Mesenchymal stem cell (in vitro differentiated cells and primary cell): Measurements from ENCODE around the gene SH3PXD2A.
A peak's percentile ranks its signal among the peaks of the same experiment; 100 is the strongest.

Experiments used
- DNase-seq: peaks from one replicate; pipeline ENCODE4 v3.0.0-alpha.2; 2013
- H2AFZ ChIP-seq: one replicate; pipeline ENCODE4 v1.6.1; 2013; ENCODE audit warnings: low read depth, mild to moderate bottlenecking, control low read depth, inconsistent platforms, low read length, moderate library complexity
- H2AK5ac ChIP-seq: 2 replicates; pipeline ENCODE4 v1.6.1; 2013; ENCODE audit warnings: low read length, moderate library complexity, mild to moderate bottlenecking, inconsistent platforms; ENCODE audit not compliant: severe bottlenecking
- H2BK120ac ChIP-seq: one replicate; pipeline ENCODE4 v1.6.1; 2013; ENCODE audit warnings: low read depth, mild to moderate bottlenecking, inconsistent platforms, low read length, moderate library complexity
- H2BK12ac ChIP-seq, 2 experiments: one replicate each; pipeline ENCODE4 v1.6.1; 2013; ENCODE audit warnings: inconsistent platforms in 2 of 2, low read length in 2 of 2, mild to moderate bottlenecking in 2 of 2, moderate library complexity in 2 of 2, control low read depth in 1 of 2
- H2BK15ac ChIP-seq: one replicate; pipeline ENCODE4 v1.6.1; 2013; ENCODE audit warnings: mild to moderate bottlenecking, low read depth, inconsistent platforms; ENCODE audit not compliant: poor library complexity, severe bottlenecking
- H2BK5ac ChIP-seq: 2 replicates; pipeline ENCODE4 v1.6.1; 2013; ENCODE audit warnings: low read depth, mild to moderate bottlenecking, low read length, control low read depth, inconsistent platforms; ENCODE audit not compliant: poor library complexity, severe bottlenecking
- H3K14ac ChIP-seq, 2 experiments: one replicate each; pipeline ENCODE4 v1.6.1; 2013; ENCODE audit warnings: inconsistent platforms in 2 of 2, low read length in 2 of 2, control low read depth in 1 of 2, mild to moderate bottlenecking in 1 of 2, moderate library complexity in 1 of 2
- H3K18ac ChIP-seq, 2 experiments: one replicate each; pipeline ENCODE4 v1.6.1; 2013; ENCODE audit warnings: inconsistent platforms in 2 of 2, low read length in 2 of 2, control low read depth in 1 of 2, low read depth in 1 of 2, mild to moderate bottlenecking in 1 of 2
- H3K23ac ChIP-seq, 2 experiments: one replicate each; pipeline ENCODE4 v1.6.1; 2013; ENCODE audit warnings: inconsistent platforms in 2 of 2, low read length in 2 of 2, mild to moderate bottlenecking in 2 of 2, moderate library complexity in 2 of 2, control low read depth in 1 of 2
- H3K27ac ChIP-seq: 2 replicates; pipeline ENCODE4 v1.5.1; 2013; ENCODE audit warnings: mild to moderate bottlenecking, moderate library complexity, low read length, control low read depth, inconsistent platforms; ENCODE audit not compliant: poor library complexity, severe bottlenecking
- H3K27me3 ChIP-seq, 2 experiments: 2 replicates each; pipeline versions ENCODE4 v1.6.1 to v1.7.0; 2013; ENCODE audit warnings: low read length in 2 of 2, mild to moderate bottlenecking in 2 of 2, moderate library complexity in 2 of 2, control low read depth in 1 of 2, inconsistent platforms in 1 of 2; ENCODE audit not compliant: control insufficient read depth in 1 of 2, insufficient read depth in 1 of 2
- H3K36me3 ChIP-seq, 2 experiments: 2 replicates each; pipeline versions ENCODE4 v1.6.1 to v1.7.0; 2013; ENCODE audit warnings: low read length in 2 of 2, control low read depth in 1 of 2, inconsistent platforms in 1 of 2, low read depth in 1 of 2, mild to moderate bottlenecking in 1 of 2; ENCODE audit not compliant: insufficient read depth in 2 of 2, control insufficient read depth in 1 of 2
- H3K4ac ChIP-seq, 2 experiments: one replicate each; pipeline ENCODE4 v1.6.1; 2013; ENCODE audit warnings: inconsistent platforms in 2 of 2, low read length in 2 of 2, mild to moderate bottlenecking in 2 of 2, moderate library complexity in 2 of 2, control low read depth in 1 of 2, low read depth in 1 of 2
- H3K4me1 ChIP-seq: 2 replicates; pipeline ENCODE4 v1.6.1; 2013; ENCODE audit warnings: low read depth, low read length, control low read depth; ENCODE audit not compliant: control insufficient read depth, insufficient read depth
- H3K4me2 ChIP-seq: 2 replicates; pipeline ENCODE4 v1.6.1; 2013; ENCODE audit warnings: low read length, mild to moderate bottlenecking, inconsistent platforms; ENCODE audit not compliant: poor library complexity, severe bottlenecking
- H3K4me3 ChIP-seq, 2 experiments: 2 replicates each; pipeline versions ENCODE4 v1.5.1 to v1.7.0; 2013; ENCODE audit warnings: low read length in 2 of 2, mild to moderate bottlenecking in 2 of 2, control low read depth in 1 of 2, low read depth in 1 of 2; ENCODE audit not compliant: insufficient read depth in 1 of 2
- H3K79me1 ChIP-seq: replicated peaks from 2 replicates; pipeline ENCODE4 v1.6.1; 2013; ENCODE audit warnings: mild to moderate bottlenecking, control low read depth, low read length, inconsistent platforms; ENCODE audit not compliant: poor library complexity, severe bottlenecking
- H3K9ac ChIP-seq: 2 replicates; pipeline ENCODE4 v1.7.0; 2013; ENCODE audit warnings: mild to moderate bottlenecking, low read length, moderate library complexity
- H3K9me3 ChIP-seq: 2 replicates; pipeline ENCODE4 v1.7.0; 2013; ENCODE audit warnings: mild to moderate bottlenecking, low read length; ENCODE audit not compliant: control insufficient read depth
- H4K8ac ChIP-seq: one replicate; pipeline ENCODE4 v1.6.1; 2013; ENCODE audit warnings: inconsistent platforms, mild to moderate bottlenecking, low read length, moderate library complexity
- H4K91ac ChIP-seq: one replicate; pipeline ENCODE4 v1.6.1; 2013; ENCODE audit warnings: mild to moderate bottlenecking, low read length, inconsistent platforms
- WGBS: methylation state at CpG from one replicate; pipeline ENCODE4 v1.1.7; 2013; ENCODE audit warnings: mixed read lengths; 5-methylcytosine and 5-hydroxymethylcytosine counted together

Gene SH3PXD2A

DNA sequence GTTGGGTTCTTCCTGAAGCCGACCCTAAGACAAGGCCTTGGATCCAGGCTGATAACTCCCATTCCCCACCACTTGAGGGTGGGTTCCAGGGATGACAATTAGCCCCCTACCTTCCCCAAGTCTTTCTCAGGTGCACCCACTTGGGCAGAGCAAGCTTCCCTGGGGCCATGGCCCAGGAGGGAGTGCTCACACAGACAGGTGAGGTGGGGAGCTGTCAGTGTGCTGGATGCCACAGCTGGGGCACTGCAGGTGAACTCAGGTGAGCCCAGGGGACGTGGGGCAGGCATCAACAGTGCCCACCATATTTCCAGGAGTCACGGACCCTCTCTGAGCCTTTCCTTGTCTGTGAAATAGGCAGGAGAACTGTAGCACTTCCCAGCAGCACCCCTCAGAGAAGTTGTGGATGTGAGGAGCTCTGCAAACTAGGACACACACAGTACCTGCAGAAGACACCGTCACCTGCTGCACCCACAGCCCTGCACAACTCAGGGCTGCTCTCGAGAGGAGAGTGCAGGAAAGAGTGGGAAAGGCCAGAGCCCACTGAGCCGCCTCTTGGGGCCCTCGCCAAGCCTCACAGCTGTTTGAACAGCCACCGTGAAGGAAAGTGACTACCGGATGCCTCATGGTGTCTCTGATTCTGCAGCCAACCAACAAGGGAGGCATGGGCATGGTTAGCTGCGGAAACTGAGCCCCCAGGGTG is 17.9 kb downstream of the SH3PXD2A start:
- Histone ChIP-seq H3K9me3 (no peaks in the 10 kb centered on the region), H3K36me3 (no peaks in the 10 kb centered on the region), H3K9ac (no peak overlapping the region), H3K79me1 (peaks cover 6% of the 10 kb centered on the region), H3K4ac (no peak overlapping the region), H3K23ac (no peak overlapping the region), H2BK15ac (no peak overlapping the region), H2AK5ac (no peak overlapping the region), H3K27me3 (peaks cover 0 to 10% of the 10 kb centered on the region in 2 experiments), H3K4me1 (peaks cover 3% of the 10 kb centered on the region), H2BK5ac (no peak overlapping the region), H4K91ac (peak overlapping the region; percentile 10), H2AFZ (no peak overlapping the region), H3K4me2 (no peak overlapping the region), H3K18ac (no peak overlapping the region), H3K4me3 (no peak overlapping the region), H2BK120ac (no peak overlapping the region), H2BK12ac (no peak overlapping the region), H3K14ac (no peak overlapping the region), H4K8ac (no peak overlapping the region), H3K27ac (no peak overlapping the region)
- WGBS = 84% methylated on average over 10 of the region's 10 CpGs
- DNase-seq = no peak

DNA sequence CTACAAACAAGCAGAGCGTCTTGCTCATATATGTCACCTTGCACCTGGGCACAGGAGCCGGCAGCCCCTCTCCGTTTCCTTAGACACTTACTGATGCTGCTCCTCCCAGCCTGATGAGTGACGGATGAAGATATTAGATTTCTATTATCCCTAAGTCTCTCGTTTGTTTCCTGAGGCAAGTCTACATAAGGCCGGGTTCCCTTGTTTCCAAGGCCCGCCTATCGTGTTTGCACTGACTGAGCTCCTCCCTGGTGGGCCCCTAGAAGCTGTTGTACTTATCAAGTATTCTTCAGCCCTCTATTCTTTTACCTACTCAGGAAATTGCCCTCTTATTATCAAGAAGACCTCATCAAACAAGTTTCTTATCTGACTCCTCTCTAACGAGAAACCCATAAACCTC is 18.5 kb downstream of the SH3PXD2A start:
- Histone ChIP-seq H4K91ac (no peak overlapping the region), H3K4me3 (no peak overlapping the region), H3K18ac (peak overlapping the region in 1 of 2 experiments; percentile 29), H3K36me3 (no peaks in the 10 kb centered on the region), H3K4ac (no peak overlapping the region), H3K4me2 (no peak overlapping the region), H2BK5ac (no peak overlapping the region), H2BK12ac (no peak overlapping the region), H3K27me3 (peaks cover 0 to 10% of the 10 kb centered on the region in 2 experiments), H3K9ac (no peak overlapping the region), H2AFZ (no peak overlapping the region), H3K4me1 (peaks cover 3% of the 10 kb centered on the region), H3K14ac (no peak overlapping the region), H4K8ac (no peak overlapping the region), H2BK15ac (no peak overlapping the region), H2BK120ac (no peak overlapping the region), H3K27ac (no peak overlapping the region), H3K23ac (no peak overlapping the region), H2AK5ac (no peak overlapping the region), H3K9me3 (no peaks in the 10 kb centered on the region), H3K79me1 (peaks cover 6% of the 10 kb centered on the region)
- no peak for DNase-seq
- 64% methylated on average over 9 of the region's 9 CpGs for WGBS

DNA sequence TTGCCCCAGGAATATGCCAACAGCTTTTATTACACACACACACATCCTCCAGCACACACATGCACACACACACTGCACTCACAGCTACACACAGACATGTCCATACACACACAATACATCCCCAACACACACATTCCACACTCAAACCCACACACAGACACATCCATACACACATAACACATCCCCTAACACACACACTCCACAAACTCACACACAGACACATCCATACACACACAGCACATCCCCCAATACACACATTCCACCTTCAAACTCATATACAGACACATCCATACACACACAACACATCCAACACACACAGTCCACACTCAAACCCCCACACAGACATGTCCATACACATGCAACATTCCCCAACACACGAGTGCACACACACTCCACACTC is 19.1 kb downstream of the SH3PXD2A start:
- no peak overlapping the region for H2AK5ac ChIP-seq
- 75% methylated on average over 1 of the region's 1 CpG for WGBS
- DNase-seq = no peak
- H3K18ac ChIP-seq = peak overlapping the region; percentile 48 to 68
- H2BK5ac ChIP-seq = no peak overlapping the region
- H2BK120ac ChIP-seq = no peak overlapping the region
- H3K4me3 ChIP-seq = no peak overlapping the region
- H3K27ac ChIP-seq = no peak overlapping the region
- H2BK15ac ChIP-seq = no peak overlapping the region
- no peak overlapping the region for H4K91ac ChIP-seq
- peak overlapping the region in 1 of 2 experiments; percentile 30 for H3K14ac ChIP-seq
- H3K9me3 ChIP-seq = no peaks in the 10 kb centered on the region
- peak overlapping the region; percentile 20 to 48 for H3K4ac ChIP-seq
- peak overlapping the region; percentile 45 for H4K8ac ChIP-seq
- peak overlapping the region; percentile 62 to 74 for H2BK12ac ChIP-seq
- no peak overlapping the region for H3K9ac ChIP-seq
- H3K23ac ChIP-seq = no peak overlapping the region
- H3K27me3 ChIP-seq = peaks cover 0 to 6% of the 10 kb centered on the region in 2 experiments
- H2AFZ ChIP-seq = no peak overlapping the region
- peaks cover 3% of the 10 kb centered on the region for H3K4me1 ChIP-seq
- H3K36me3 ChIP-seq = no peaks in the 10 kb centered on the region
- H3K79me1 ChIP-seq = peaks cover 3% of the 10 kb centered on the region
- H3K4me2 ChIP-seq = no peak overlapping the region

DNA sequence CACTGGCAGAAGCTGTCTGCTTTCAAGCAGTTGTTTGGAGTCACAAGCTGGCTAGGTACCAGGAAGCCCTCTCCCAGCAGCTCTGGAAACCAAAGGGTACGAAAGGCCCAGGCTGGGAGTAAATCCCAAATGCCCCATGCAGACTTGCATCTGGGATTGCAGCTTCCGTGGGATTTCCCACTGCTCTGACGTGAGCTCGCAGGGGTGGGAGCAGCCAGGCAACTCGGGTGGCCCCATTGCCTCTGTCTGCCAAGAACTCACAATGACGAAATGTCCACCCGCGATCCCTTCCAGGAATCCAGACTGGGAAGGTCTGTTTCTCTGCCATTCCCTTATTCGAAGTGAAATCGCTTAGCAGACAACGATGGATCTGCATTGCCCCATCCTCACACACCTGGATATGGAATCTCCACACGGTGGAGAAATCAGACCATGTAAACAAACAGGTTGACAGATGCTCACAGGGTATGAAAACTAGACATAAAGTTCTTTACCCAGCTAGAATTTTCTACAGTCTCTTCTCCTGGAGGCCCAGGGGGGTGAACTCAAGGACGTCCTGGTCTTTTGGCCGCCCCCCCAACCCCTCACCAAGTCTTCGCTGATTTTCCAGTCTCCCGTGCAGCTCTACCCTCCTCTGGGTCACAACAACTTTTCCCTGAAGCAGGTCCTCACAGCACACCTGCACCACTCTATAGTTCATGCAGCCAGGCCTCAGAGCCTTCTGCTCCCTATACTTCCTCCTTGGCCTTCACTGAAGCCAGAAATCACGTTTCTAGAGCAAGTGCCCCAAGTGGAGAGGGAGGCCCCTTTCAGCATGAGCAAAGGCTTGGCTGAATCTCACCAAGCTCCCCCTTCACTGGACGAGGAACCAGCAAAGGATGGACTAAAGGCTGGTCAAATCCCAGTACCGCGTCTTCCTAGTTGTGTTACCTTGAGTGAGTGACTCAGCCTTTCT is 20.0 kb downstream of the SH3PXD2A start:
- Histone ChIP-seq H3K36me3 (no peaks in the 10 kb centered on the region), H3K9ac (no peak overlapping the region), H3K4me3 (no peak overlapping the region), H3K9me3 (no peaks in the 10 kb centered on the region), H3K18ac (peak overlapping the region in 1 of 2 experiments; percentile 49), H2BK5ac (no peak overlapping the region), H4K8ac (no peak overlapping the region), H2AFZ (no peak overlapping the region), H2BK120ac (no peak overlapping the region), H3K27me3 (peaks cover 0 to 4% of the 10 kb centered on the region in 2 experiments), H3K23ac (peak overlapping the region in 1 of 2 experiments; percentile 46), H2AK5ac (no peak overlapping the region), H3K27ac (no peak overlapping the region), H3K79me1 (peaks cover 3% of the 10 kb centered on the region), H3K4ac (no peak overlapping the region), H3K4me2 (no peak overlapping the region), H3K4me1 (peaks cover 2% of the 10 kb centered on the region), H2BK12ac (peak overlapping the region in 1 of 2 experiments; percentile 59), H3K14ac (no peak overlapping the region), H2BK15ac (no peak overlapping the region), H4K91ac (no peak overlapping the region)
- WGBS = 77% methylated on average over 20 of the region's 20 CpGs
- DNase-seq = peak; percentile 84
